Measurements from ENCODE around the gene RTN4RL1.
"Not testable (repeated sequence)": the region's sequence is repeated elsewhere in the genome, so short reads cannot be mapped to it uniquely, and the experiment has no call there.

The RTN4RL1 gene

DNA sequence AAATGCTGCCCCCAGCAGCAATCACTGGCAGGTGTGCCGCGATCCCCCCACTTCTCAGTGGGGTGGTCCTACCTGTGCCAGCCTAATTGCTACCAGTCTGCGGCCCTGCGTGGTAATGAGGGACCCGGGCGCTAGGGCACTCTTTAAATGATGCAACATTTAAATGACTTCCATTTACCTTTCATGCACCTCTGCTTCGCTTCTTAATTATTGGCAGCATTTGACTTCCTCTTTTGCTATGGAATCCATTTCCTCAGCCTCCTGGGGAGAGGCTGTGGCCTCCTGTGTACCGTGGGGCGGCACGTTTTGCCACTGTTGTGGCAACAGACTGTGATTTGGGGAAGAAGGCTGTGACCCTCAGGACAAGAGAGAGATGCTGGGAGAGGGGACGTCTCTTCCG lies 109.2 kb downstream of the RTN4RL1 start:
- no peak for DNase-seq

DNA sequence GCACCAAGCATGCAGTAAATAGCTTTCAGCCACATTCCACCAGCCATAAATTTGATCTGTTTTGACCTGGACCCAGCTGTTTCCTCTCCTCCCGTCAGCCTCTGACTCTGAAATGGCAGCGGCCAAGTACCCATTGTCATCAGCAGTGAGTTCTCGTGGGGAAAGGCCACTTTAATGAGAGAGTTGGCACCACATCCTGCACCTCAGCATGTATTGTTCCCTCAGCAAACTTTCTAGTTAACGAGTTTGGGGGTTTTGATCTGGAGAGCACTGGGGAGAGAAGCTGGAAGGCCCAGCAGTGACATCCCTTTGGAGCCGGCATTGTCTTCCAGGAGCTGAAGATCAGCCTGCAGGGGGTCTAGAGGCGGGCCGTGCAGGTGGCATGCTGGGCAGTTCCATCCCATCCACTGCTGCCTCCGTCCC lies 110.5 kb downstream of the RTN4RL1 start:
- DNase-seq, result no peak

DNA sequence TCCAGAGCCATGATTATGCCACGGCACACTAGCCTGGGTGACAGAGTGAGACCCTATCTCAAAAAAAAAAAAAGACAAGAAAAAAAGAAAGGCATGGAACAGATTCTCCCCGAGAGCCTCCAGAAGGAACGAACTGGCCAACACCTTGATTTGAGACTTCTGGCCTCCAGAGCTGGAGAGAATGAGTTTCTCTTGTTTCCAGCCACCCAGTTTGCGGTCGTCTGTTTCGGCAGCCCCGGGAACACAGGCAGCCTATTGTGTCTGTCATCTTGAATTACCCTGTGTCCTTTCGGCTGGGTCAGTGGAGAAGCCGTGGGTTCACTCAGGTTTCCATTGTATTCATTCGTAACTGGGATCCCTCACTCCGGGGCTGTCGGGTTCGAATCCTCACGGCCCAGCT lies 111.4 kb downstream of the RTN4RL1 start:
- no peak for DNase-seq

DNA sequence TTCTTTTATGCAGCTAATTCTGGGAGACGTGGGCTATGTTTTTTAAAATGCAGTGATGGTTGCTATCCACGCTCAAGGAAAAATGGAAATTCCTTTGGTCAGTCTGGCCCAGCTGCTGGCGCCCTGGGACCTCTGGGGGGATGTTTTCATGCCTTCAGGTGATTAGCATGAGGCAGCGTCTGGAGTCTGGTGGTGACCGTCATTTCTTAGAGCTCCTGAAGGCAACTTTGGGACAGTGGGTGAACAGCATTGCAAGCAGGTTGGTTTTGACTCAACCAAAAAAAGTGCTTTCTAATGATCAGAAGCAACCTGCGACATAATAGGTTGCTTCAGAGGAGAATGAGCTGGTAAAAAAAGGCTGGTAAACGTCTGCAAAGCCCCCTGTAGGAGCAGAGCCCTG lies 113.0 kb downstream of the RTN4RL1 start:
- no peak for DNase-seq

DNA sequence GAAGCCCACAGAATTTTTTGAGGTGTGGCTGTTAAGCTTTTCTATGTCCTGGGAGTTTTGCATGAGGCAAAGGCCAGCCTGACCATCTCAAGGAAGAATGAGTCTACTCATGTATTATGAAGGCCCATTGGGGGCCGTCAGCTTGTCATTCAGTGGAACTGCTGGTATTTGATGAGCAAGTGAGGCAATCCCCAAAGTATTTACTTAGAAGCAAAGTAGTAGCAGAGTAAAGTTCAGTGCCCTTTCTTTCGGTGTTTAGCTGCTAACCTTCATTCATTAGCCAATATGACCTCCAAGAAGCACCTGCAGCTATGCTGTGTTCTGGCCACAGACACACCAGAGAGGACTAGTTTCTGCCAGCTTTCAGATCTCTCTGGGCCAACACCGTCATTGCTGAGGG lies 115.1 kb downstream of the RTN4RL1 start:
- DNase-seq, result no peak

DNA sequence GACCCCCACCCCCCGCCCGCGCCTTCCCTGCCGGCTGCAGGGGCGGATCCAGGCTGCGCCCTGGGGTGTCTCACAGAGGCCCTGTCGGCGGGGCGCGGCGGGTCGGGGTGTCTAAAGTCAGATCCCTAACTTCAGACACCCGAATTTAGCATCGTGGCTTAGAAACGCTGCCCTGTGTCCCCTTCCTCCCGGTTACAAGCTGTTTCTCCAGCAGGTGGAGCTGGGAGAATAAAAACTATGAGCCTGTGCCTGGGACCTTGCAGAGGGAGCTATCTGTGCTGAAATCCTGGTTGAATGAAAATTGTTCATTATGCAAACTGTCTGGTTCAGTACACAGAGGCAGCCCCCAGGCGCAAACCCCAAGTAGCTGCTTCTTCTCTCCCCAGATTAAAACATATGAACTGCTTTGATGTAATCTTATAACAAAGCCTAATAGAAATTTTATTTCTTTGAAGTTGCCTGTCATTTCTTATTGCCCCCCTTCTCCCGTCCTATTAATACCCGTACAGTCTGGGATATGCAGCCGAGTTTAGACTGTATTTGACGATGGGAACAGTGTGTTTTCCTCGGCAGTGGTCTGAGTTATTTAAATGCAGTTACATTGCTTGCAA lies 116.3 kb downstream of the RTN4RL1 start:
- peak; percentile 36 for DNase-seq

DNA sequence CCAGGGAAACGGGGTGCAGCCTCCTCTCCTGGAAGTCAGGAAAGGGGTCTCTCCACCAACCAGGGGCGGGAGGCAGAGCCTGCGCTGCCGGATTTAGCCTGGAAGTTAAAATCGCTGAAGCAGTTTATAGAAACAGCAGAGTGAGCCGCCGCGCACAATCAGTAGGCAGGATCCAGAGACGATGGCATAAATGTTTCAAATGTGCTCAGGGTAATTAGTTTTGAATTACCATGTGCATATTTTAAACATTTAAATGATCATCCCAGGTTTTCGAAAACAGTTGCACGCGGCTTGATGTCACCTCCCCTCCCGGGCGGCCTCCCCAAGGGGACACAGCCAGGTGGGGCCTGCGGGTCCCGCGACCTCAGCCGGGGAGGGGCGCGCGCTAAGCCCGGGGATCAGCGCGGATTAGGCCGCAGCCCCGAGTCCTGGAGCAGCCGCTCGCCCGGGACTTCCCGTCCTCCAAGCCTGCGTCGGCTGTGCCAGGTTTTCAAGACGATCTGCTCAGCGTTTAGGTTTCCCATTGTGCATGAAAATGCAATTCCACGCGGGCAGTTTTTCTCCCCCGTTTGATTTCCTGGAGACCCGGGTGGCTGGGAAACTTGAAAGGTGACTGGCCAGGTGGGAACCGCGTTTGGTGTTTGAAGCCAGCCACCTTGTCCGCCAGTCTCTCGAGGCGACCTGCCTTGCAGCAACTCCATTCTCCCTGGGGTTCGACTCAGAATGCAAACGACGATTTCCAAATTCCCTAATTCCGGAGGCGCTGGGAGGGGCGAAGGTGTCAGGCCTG lies 117.0 kb downstream of the RTN4RL1 start:
- peak; percentile 25 for DNase-seq

DNA sequence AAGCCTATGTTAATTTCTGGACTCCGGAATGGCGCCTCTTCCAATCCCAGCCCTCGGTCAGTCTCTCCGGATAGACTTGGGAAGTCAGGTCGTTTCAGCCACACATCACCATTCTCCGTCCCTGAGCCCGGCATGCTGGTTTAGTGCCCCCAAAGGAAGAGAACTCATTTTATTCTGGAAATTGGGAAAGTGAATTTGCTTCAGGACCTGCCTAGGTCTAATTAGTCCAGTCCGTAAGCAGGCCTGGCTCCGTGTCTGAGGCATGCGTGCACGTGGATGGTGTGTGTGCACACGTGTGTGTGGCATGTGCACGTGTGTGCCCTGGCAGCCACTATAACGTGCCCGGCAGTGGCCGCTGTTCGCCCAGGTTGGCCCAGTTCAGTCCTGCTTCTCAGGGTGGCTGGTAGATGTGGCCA lies 117.9 kb downstream of the RTN4RL1 start:
- no peak for DNase-seq

DNA sequence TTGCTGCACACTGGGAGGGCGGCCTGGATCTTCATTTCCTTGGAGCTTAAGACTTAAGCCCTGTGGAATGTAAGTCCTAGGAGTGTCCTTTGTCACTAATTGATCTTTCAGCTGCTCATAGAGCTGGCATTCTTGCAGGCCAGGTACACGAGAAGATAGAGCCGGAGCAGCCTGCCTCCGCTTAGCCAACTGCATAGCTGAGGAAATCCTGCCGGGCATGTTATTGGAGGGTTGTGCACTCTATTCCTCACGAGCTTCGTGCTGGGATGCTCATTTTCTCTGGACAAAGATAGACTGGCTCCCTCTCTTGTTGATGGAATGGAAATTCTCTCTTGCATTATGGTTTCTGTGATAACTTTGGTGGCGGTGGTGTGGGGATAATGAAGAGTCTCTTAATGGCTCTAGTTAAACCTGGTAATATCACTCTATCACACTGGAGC lies 118.5 kb downstream of the RTN4RL1 start:
- no peak for DNase-seq

DNA sequence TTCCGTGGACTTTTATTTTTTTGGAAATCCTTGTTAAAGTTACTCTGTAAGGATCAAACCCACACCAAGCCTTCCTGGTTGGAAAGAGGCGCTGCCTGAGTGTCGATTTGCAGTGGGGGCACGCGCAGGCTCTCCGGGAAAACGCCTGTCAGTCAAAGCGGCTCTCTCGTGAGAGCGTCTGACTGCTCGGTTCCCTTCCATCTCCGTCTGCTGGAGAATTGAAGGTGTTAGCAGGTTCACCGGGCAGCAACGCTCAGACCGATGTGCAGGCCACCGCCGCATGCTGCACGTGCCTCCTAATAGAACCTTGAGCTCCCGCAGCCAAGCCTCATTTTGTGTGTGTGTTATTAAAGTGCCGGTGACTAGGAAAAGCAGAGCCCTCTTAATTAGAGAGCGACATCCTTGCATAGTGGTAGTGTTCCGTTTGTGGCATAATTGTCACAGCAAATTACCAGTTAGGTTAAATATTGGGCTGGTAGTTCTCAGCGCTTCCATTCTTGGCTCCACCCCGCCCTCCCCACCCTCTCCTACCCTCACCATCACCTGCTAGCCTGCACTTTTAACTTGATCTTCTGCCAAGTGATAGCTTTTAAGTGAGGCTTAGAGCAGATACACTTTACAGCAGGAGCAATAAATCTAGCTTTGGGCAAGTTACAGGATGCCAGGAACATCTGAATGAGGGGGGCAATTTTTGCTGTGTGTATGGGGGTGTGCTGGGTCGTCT lies 119.8 kb downstream of the RTN4RL1 start:
- DNase-seq, result no peak

DNA sequence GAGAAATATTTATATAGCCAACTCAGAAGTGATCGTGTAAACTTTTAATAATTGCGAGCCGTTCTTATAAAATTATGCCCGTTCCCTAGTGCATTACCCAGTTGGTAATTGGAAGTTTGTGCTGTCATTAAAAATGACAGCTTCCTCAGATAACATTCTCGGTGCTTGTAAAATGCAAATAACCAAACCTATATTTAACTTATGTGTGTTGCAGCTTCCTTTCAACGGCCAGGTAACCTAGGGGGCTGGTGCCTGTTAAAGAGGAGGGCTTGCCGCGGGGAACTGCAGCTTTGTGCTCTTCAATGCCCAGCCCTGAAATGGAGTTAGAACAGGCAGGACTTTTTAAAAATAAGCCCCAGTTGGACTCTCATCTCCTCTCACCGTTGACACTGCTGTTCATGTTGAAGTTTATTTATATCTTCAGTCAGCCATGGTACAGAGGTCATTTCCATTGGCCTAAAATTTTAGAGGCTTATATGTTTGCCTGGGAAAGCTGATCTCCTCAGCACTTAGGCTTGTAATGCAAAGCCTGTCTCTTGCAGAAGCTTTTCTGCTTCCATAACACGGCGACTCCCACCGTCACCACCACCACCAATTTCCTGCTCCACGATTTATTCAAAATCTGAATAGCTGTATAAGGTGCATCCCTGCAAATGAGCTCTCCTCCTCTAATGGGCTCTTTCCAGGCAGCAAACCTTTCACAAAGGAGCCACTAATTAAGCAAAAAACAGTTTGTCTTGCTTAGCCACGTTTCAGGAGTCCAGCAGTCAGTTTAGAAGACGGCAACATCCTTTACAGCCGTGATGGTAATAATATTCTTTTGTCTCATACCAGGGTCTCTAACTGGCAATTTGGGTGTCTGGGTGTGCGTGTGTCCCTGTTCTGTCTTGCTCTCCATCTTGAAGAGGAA lies 120.6 kb downstream of the RTN4RL1 start:
- DNase-seq, result no peak

DNA sequence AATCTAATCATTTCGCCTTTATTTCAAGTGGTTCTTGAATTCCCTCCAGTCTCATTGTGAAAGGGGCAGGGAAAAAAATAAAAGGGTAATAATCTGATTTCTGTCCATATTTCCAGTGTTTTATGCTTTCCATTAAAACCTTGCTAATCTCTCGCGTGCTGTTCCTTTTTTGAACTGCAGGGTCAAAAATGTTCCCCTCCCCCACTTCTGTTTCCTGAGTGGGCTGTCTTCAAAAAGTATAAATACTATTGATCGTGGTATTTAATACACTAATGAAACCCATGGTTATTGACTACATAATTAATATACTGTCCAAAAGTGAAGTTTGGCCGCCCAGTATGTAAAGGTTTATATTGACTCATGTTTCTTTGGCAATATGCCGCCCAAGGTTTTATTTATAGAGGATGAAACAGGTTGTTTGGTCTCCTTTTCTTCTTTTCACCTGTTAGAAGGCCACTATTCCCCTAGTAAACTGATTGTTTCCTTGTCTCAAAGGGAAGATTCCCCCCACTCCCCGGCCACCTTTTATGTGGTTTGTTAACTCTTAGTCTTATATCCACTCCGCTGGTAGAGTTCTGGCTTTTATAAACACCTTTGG lies 125.6 kb downstream of the RTN4RL1 start:
- no peak for DNase-seq

DNA sequence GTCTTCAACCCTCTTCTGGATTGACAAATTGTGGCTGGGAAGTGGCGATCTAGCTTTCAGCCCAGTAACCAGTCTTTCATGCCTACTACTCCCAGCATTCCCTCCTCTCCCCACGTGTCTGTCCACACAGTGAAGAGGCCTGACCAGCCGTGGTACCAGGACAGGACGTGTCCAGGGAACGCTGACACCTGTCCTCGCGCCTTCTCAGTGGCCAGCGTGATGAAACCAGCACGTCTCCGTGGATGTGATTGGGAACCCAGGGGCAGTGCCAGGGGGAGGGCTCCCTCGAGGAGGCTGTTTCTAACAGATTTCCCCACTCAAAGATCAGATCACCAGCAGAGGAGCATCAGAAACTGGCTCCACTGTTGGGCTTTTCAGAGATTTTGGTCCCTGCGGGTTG lies 126.3 kb downstream of the RTN4RL1 start:
- DNase-seq, result no peak

DNA sequence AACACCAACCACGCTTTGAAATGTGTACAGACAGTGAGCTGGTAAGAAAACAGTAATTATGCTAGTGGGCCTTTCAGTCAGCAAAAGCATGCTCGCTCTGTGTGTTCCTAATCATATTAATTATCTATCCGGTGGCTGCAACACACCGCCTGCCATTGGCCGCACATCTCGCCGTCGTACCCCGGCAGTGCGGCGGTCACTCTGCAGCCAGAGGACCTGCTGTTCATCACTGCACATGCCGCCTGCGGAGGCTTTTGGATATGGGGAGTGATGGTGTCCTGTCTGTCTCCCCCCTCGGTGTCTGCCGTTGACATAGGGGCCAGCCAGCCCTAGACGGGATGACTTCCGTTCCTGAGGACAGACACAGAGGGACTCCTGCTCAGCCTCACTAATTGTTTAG lies 126.8 kb downstream of the RTN4RL1 start:
- no peak for DNase-seq

DNA sequence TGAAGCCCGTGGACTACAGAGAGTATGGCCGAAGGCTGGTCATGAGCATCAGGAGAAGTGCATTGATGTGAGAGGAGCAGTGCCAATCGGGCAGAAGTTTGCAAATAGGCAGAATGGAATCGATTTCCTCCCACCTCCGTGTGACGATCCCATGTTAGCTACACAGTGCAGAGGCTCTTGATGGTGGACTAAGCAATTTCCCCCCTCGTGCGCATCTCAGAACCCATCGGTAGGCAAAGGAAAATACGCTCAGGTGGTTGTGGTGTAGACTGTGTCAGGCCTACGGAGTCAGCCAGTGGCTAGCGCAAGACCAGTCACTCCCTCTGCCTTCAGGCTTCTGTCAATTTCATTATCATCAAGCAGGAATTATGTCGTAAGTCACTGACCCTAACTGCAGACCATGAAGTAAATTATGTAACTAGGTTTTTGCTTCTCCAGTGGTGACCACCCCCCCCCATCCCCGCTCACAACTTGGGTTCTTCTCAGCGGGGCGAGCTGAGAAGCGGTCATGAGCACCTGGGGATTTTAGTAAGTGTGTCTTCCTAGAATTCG lies 128.0 kb downstream of the RTN4RL1 start:
- DNase-seq, result no peak

DNA sequence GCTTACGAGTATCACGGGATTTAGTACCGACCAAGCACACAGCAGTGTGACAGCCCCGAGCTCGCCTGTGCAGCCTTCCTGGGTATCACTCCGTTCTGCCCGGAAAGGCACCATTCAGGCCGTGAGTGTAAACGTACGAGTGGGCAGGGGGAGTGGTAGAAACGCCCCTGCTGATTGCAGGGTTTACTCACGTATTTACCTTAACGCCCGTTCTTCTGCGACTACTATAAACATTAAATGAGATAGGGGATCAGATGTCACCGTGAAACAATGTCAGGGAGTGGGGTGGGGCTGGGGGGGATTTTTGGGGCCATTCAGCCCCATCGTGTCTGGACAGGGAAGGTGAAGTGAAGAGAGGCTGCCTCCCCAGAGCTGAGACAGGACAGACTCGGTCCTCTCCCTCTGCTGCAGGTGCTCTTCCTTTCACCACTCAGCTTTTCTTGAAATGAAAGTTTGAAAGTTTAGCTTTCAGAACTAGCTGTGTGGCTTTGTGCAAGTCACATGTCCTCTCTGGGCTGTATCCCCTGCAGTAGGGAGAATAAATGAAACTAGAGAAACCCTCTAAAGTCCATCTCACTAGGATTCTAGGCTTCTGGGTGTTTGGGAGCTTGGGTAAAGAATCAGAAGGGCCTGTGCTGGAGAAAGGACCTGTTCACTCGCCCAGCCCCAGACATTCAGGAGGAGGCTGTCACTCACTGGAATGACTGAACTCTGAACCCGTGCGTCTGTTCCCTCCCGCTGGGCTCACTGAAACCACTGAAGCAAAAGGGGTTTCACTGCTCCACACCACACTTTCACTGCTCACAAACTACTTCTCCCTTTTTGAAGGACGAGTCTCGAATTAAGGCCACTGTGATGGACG lies 128.7 kb downstream of the RTN4RL1 start:
- no peak for DNase-seq

DNA sequence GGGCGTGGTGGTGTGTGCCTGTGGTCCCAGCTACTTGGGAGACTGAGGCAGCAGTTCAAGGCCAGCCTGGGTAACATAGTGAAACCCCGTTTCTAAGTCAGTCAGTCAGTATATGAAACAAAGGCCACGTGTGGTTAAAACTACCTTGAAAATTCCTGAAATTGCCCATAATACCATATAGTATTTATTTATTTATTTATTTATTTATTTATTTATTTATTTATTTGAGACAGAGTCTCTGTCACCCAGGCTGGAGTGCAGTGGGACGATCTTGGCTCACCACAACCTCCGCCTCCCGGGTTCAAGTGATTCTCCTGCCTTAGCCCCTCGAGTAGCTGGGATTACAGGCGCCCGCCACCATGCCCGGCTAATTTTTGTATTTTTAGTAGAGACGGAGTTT lies 129.7 kb downstream of the RTN4RL1 start:
- DNase-seq, result not testable (repeated sequence)

DNA sequence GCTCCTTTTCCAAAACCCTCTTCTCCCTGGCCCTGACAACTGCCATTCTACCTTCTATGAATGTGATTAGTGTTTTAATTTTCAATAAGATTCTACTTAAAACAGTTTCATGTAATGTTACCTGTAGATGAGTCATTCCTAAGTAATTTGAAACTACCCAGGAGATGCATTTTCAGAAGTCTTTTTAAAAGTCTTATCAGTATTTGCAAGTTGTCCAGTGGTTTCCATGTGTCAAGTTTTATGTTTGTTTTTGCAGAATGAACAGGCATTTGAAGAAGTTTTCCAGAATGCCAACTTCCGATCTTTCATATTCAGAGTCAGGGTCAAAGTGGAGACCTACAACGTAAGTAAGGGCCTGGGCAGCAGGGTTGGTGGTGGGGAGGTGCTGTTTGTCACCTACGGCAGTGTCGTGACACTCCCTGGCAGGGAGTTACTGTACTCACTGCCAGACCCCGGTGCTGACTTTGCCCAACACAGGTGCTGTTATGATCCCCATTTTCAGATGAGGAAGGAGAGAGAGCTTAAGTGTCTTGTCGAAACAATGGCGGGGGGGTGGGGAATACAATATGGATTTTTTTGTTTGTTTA lies 130.3 kb downstream of the RTN4RL1 start:
- no peak for DNase-seq

DNA sequence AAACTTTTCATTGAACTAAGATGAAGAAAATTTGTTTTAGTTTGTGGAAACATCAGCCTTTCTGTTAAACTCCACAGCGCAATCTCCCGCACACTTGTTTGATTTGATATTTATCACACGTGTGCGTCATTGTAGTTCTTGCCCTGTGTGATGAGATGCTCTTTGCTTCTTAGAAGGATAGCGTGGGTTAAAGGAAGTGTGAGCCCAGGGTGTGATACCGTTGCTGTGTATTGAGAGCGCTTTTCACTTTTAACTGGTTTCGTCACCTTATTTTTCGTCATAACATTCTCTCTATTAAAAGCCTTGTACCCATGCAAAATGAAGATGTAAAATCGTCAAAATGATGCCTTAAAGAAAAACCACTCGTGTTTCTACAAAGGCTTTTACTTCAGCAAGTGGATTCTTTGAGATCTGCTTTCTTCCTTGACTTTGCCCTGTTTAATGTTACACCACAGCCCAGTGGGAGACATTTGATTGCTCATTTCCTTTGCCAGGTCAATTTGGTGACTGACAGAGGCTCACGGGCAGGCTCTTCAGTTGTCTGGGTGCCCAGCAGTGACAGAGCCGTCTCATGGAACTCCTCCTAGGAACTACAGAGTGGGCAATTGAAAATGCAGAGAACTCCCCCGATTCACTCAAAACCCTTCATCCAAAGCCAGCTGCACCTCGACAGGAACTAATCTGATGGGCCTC lies 134.2 kb downstream of the RTN4RL1 start:
- peak; percentile 22 for DNase-seq

DNA sequence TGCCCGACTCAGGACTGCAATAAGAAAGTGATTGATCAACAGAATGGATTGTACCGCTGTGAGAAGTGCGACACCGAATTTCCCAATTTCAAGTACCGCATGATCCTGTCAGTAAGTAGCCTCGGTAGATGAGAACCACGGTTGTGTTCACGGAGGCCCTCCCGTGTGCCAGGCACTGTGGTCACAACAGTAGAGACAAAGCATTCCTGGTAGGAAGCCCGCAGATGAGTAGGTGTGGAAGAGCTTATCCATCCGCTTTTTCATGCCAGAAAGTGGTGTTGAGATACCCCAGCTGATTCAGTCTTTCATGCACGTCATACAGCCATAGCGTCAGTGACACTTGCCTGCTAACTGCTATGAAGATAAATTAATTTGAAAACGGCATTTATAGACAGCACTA lies 136.4 kb downstream of the RTN4RL1 start:
- no peak for DNase-seq
